Trophoblast cell (in vitro differentiated cells and primary cell): Measurements from ENCODE around the gene SPEF1. TPM values are rescaled to one million over a fixed set of nuclear protein-coding genes. Genes with fewer than 3 reads are reported as not detected.
A peak's percentile ranks its signal among the peaks of the same experiment; 100 is the strongest.
"Not testable (repeated sequence)": the region's sequence is repeated elsewhere in the genome, so short reads cannot be mapped to it uniquely, and the experiment has no call there.

Experiments
- DNase-seq, 2 donors: peaks; one replicate each; pipeline ENCODE4 v3.0.0-alpha.2; 2016
- H2AFZ ChIP-seq: 2 replicates; pipeline ENCODE4 v1.6.1; 2013; ENCODE audit warnings: low read length, moderate library complexity, mild to moderate bottlenecking; ENCODE audit not compliant: insufficient read depth, poor library complexity
- H2AK5ac ChIP-seq: 2 replicates; pipeline ENCODE4 v1.6.1; 2013; ENCODE audit warnings: mild to moderate bottlenecking, low read length
- H2BK120ac ChIP-seq: 2 replicates; pipeline ENCODE4 v1.6.1; 2013; ENCODE audit warnings: low read length, mild to moderate bottlenecking, moderate library complexity; ENCODE audit not compliant: insufficient read depth, poor library complexity
- H2BK12ac ChIP-seq: 2 replicates; pipeline ENCODE4 v1.6.1; 2013; ENCODE audit warnings: mild to moderate bottlenecking, low read length, moderate library complexity
- H2BK5ac ChIP-seq: 2 replicates; pipeline ENCODE4 v1.6.1; 2013; ENCODE audit warnings: low read length, low read depth, moderate library complexity, mild to moderate bottlenecking; ENCODE audit not compliant: poor library complexity
- H3K14ac ChIP-seq: 2 replicates; pipeline ENCODE4 v1.6.1; 2013; ENCODE audit warnings: mild to moderate bottlenecking, low read length
- H3K18ac ChIP-seq: 2 replicates; pipeline ENCODE4 v1.6.1; 2013; ENCODE audit warnings: mild to moderate bottlenecking, low read length
- H3K23ac ChIP-seq: 2 replicates; pipeline ENCODE4 v1.6.1; 2013; ENCODE audit warnings: low read length
- H3K27ac ChIP-seq: 2 replicates; pipeline ENCODE4 v1.5.1; 2013; ENCODE audit warnings: low read depth, mild to moderate bottlenecking, inconsistent platforms, low read length, moderate library complexity
- H3K27me3 ChIP-seq: 2 replicates; pipeline ENCODE4 v1.6.1; 2013; ENCODE audit warnings: inconsistent platforms, mild to moderate bottlenecking, low read length, moderate library complexity; ENCODE audit not compliant: insufficient read depth
- H3K36me3 ChIP-seq, 2 experiments: 1 replicate in 1 of 2; 2 replicates in 1 of 2; pipeline ENCODE4 v1.6.1; 2013; ENCODE audit warnings: low read length in 2 of 2, mild to moderate bottlenecking in 2 of 2, moderate library complexity in 1 of 2; ENCODE audit not compliant: insufficient read depth in 2 of 2, control insufficient read depth in 1 of 2
- H3K4ac ChIP-seq: 2 replicates; pipeline ENCODE4 v1.6.1; 2013; ENCODE audit warnings: low read depth, mild to moderate bottlenecking, low read length, moderate library complexity
- H3K4me1 ChIP-seq, 2 experiments: 1 replicate in 1 of 2; 2 replicates in 1 of 2; pipeline ENCODE4 v1.6.1; 2013; ENCODE audit warnings: low read length in 2 of 2, mild to moderate bottlenecking in 2 of 2, moderate library complexity in 1 of 2; ENCODE audit not compliant: insufficient read depth in 2 of 2, control insufficient read depth in 1 of 2
- H3K4me2 ChIP-seq: 2 replicates; pipeline ENCODE4 v1.6.1; 2013; ENCODE audit warnings: inconsistent platforms, mild to moderate bottlenecking, low read length, moderate library complexity
- H3K4me3 ChIP-seq: 2 replicates; pipeline ENCODE4 v1.5.1; 2013; ENCODE audit warnings: mild to moderate bottlenecking, low read depth, low read length, inconsistent platforms
- H3K79me1 ChIP-seq: one replicate; pipeline ENCODE4 v1.6.1; 2013; ENCODE audit warnings: low read length
- H3K79me2 ChIP-seq: 2 replicates; pipeline ENCODE4 v1.6.1; 2013; ENCODE audit warnings: low read length, mild to moderate bottlenecking; ENCODE audit not compliant: control insufficient read depth, insufficient read depth, poor library complexity
- H3K9ac ChIP-seq: 2 replicates; pipeline ENCODE4 v1.6.1; 2013; ENCODE audit warnings: mild to moderate bottlenecking, low read length
- H3K9me3 ChIP-seq: 2 replicates; pipeline ENCODE4 v1.6.1; 2013; ENCODE audit warnings: low read depth, mild to moderate bottlenecking, control low read depth, inconsistent platforms, low read length; ENCODE audit not compliant: insufficient read depth
- H4K12ac ChIP-seq: 2 replicates; pipeline ENCODE4 v1.6.1; 2013; ENCODE audit warnings: low read depth, mild to moderate bottlenecking, low read length, moderate library complexity
- H4K8ac ChIP-seq: 2 replicates; pipeline ENCODE4 v1.6.1; 2013; ENCODE audit warnings: low read depth, mild to moderate bottlenecking, low read length, moderate library complexity
- H4K91ac ChIP-seq: one replicate; pipeline ENCODE4 v1.6.1; 2013; ENCODE audit warnings: low read depth, mild to moderate bottlenecking, low read length, moderate library complexity
- WGBS: extraction: QIAGEN DNeasy Blood & Tissue Kit; methylation state at CpG from one replicate; pipeline ENCODE4 v1.1.7; 2013; ENCODE audit warnings: missing lambda C conversion rate; ENCODE audit not compliant: insufficient read length, insufficient coverage; ENCODE audit errors: extremely low coverage; 5-methylcytosine and 5-hydroxymethylcytosine counted together
- polyA plus RNA-seq: library from polyadenylated mRNA; stranded (reverse); fragments of 200-250 nt; gene quantifications from 2 replicates; pipeline ENCODE4 v1.2.3, GENCODE V29; 2013

Gene SPEF1
- polyA plus RNA-seq: 0.04 and 0.11 TPM in 2 replicates

GRCh38 chr20:3781153-3781910 lies at the start of gene SPEF1:
TSS of gene SPEF1 (minus strand) at chr20:3781448. CDS start at chr20:3781287, 161 bp downstream.
- H3K14ac ChIP-seq: no peak within 1 kb of the TSS
- H2BK12ac ChIP-seq: no peak within 1 kb of the TSS
- H2BK120ac ChIP-seq: no peak within 1 kb of the TSS
- no peak within 1 kb of the TSS for H2AK5ac ChIP-seq
- no peak within 1 kb of the TSS for H3K9ac ChIP-seq
- peak; percentile 85 to 97 for DNase-seq
- H3K4me2 ChIP-seq: peak within 1 kb of the TSS; percentile 86
- peaks cover 34 to 46% of the 10 kb centered on the region in 2 experiments for H3K4me1 ChIP-seq
- H3K4me3 ChIP-seq: peak within 1 kb of the TSS; percentile 56
- H3K18ac ChIP-seq: no peak within 1 kb of the TSS
- H4K91ac ChIP-seq: no peak within 1 kb of the TSS
- H4K12ac ChIP-seq: no peak within 1 kb of the TSS
- H3K27me3 ChIP-seq: peaks cover 23% of the 10 kb centered on the region
- peaks cover 10% of the 10 kb centered on the region for H3K9me3 ChIP-seq
- H3K4ac ChIP-seq: no peak within 1 kb of the TSS
- peaks cover 3% of the 10 kb centered on the region for H3K79me1 ChIP-seq
- no peak within 1 kb of the TSS for H2BK5ac ChIP-seq
- no CpG with 5 or more reads among the region's 28 CpGs for WGBS
- H3K27ac ChIP-seq: no peak within 1 kb of the TSS
- peak within 1 kb of the TSS; percentile 2 for H4K8ac ChIP-seq
- peaks cover 8 to 12% of the 10 kb centered on the region in 2 experiments for H3K36me3 ChIP-seq
- no peak within 1 kb of the TSS for H3K23ac ChIP-seq
- H2AFZ ChIP-seq: no peak within 1 kb of the TSS
- H3K79me2 ChIP-seq: peaks cover 5% of the 10 kb centered on the region

- not testable (repeated sequence) for H3K27me3 ChIP-seq, H4K12ac ChIP-seq, H4K8ac ChIP-seq, H2BK12ac ChIP-seq, H3K4ac ChIP-seq, H3K4me2 ChIP-seq, H2AK5ac ChIP-seq, H2BK120ac ChIP-seq, H2BK5ac ChIP-seq, H3K4me3 ChIP-seq, H2AFZ ChIP-seq, H3K79me2 ChIP-seq, H3K9ac ChIP-seq, DNase-seq, H3K14ac ChIP-seq, H3K4me1 ChIP-seq, H3K27ac ChIP-seq, H3K18ac ChIP-seq, H3K9me3 ChIP-seq, H3K23ac ChIP-seq, H3K79me1 ChIP-seq, H4K91ac ChIP-seq
- peaks cover 3 to 10% of the 10 kb centered on the region in 2 experiments for H3K36me3 ChIP-seq
- no CpG with 5 or more reads among the region's 5 CpGs for WGBS
Measured at GRCh38 chr20:3829891-3830290, 48.6 kb upstream of the SPEF1 start.

- Histone ChIP-seq H3K9me3 (no peaks in the 10 kb centered on the region), H2BK5ac (no peak overlapping the region)
Measured at GRCh38 chr20:3828798-3829197, 47.5 kb upstream of the SPEF1 start.

GRCh38 chr20:3826420-3826819 lies 45.2 kb upstream of the SPEF1 start:
- Histone ChIP-seq H3K9me3 (no peaks in the 10 kb centered on the region), H2BK12ac (no peak overlapping the region), H3K4ac (no peak overlapping the region), H3K18ac (no peak overlapping the region), H3K36me3 (peaks cover 22 to 33% of the 10 kb centered on the region in 2 experiments), H3K14ac (no peak overlapping the region), H4K91ac (no peak overlapping the region), H3K4me2 (no peak overlapping the region), H3K4me3 (no peak overlapping the region), H3K79me2 (no peaks in the 10 kb centered on the region), H3K27me3 (no peaks in the 10 kb centered on the region), H2BK120ac (no peak overlapping the region), H3K23ac (no peak overlapping the region), H2AFZ (no peak overlapping the region), H2BK5ac (no peak overlapping the region), H2AK5ac (no peak overlapping the region), H4K8ac (no peak overlapping the region), H3K4me1 (no peaks in the 10 kb centered on the region), H3K9ac (no peak overlapping the region), H4K12ac (no peak overlapping the region), H3K27ac (no peak overlapping the region), H3K79me1 (no peaks in the 10 kb centered on the region)
- no CpG with 5 or more reads among the region's 4 CpGs for WGBS
- DNase-seq: no peak

More at GRCh38 chr20:3828798-3829197, 47.5 kb upstream of the SPEF1 start:
- Histone ChIP-seq H3K27ac (no peak overlapping the region), H3K9ac (no peak overlapping the region), H3K18ac (no peak overlapping the region), H3K79me2 (no peaks in the 10 kb centered on the region), H3K23ac (no peak overlapping the region), H3K4me1 (no peaks in the 10 kb centered on the region), H2BK120ac (no peak overlapping the region), H2AK5ac (no peak overlapping the region), H4K12ac (no peak overlapping the region), H3K4me2 (no peak overlapping the region), H3K4ac (no peak overlapping the region), H3K36me3 (peaks cover 10 to 18% of the 10 kb centered on the region in 2 experiments), H3K4me3 (no peak overlapping the region), H4K8ac (no peak overlapping the region), H3K27me3 (no peaks in the 10 kb centered on the region), H3K79me1 (no peaks in the 10 kb centered on the region), H2BK12ac (no peak overlapping the region), H2AFZ (no peak overlapping the region), H3K14ac (no peak overlapping the region), H4K91ac (no peak overlapping the region)
- no CpG with 5 or more reads among the region's 3 CpGs for WGBS
- DNase-seq: no peak
